ENCODE measurements around the gene NKX2-1. TPM values are rescaled to one million over a fixed set of nuclear protein-coding genes. Genes with fewer than 3 reads are reported as not detected.

Gene NKX2-1
- polyA plus RNA-seq, 1 donor from 2014 or later = not detected

GRCh38 chr14:36471431-36471830 lies 48.6 kb downstream of the NKX2-1 start:
- H3K4me1 Mint-ChIP-seq = no peaks in the 10 kb centered on the region
- H3K4me3 Mint-ChIP-seq = no peak overlapping the region
- no peaks in the 10 kb centered on the region for H3K36me3 Mint-ChIP-seq
- no peak overlapping the region for H3K27ac Mint-ChIP-seq
- H3K27me3 Mint-ChIP-seq = no peaks in the 10 kb centered on the region
- H3K9me3 Mint-ChIP-seq = peaks cover 0 to 1% (median 0%) of the 10 kb centered on the region in 3 donors

GRCh38 chr14:36467332-36467731 lies 52.7 kb downstream of the NKX2-1 start:
- Mint-ChIP-seq H3K4me1 (no peaks in the 10 kb centered on the region), H3K4me3 (no peak overlapping the region), H3K27me3 (peaks cover under 1% of the 10 kb centered on the region), H3K9me3 (no peaks in the 10 kb centered on the region), H3K27ac (no peak overlapping the region), H3K36me3 (no peaks in the 10 kb centered on the region)

Other genes starting within 250 kb of the NKX2-1 start
- 17.5 TPM for gene MBIP, start 199.6 kb downstream of the NKX2-1 start, polyA plus RNA-seq
- not detected for gene NKX2-8, start 62.4 kb upstream of the NKX2-1 start, polyA plus RNA-seq
- not detected for gene PAX9, start 141.6 kb upstream of the NKX2-1 start, polyA plus RNA-seq

Measured in IgD-negative memory B cell (primary cell).